Gastroesophageal sphincter (tissue), 3 donors: ENCODE results near the gene BCL2.

Experiments used
- POLR2A ChIP-seq, 2 donors: fragments of 450-650 bp; IDR thresholded peaks; one replicate each; pipeline ENCODE4 v1.6.1; 2017; ENCODE audit warnings: antibody characterized with exemption in 2 of 2, mild to moderate bottlenecking in 2 of 2, moderate library complexity in 1 of 2
- TF ChIP-seq, protein P1 (sequence below), 4 experiments: fragments of 200-600 bp in 2 of 4; fragments of 450-650 bp in 2 of 4; sonication (generic) in 1 of 4; IDR thresholded peaks; one replicate each; pipeline ENCODE4 v1.5.1; 2017 to 2019; ENCODE audit warnings: antibody characterized with exemption in 4 of 4, mild to moderate bottlenecking in 2 of 4, moderate library complexity in 2 of 4

DNA sequence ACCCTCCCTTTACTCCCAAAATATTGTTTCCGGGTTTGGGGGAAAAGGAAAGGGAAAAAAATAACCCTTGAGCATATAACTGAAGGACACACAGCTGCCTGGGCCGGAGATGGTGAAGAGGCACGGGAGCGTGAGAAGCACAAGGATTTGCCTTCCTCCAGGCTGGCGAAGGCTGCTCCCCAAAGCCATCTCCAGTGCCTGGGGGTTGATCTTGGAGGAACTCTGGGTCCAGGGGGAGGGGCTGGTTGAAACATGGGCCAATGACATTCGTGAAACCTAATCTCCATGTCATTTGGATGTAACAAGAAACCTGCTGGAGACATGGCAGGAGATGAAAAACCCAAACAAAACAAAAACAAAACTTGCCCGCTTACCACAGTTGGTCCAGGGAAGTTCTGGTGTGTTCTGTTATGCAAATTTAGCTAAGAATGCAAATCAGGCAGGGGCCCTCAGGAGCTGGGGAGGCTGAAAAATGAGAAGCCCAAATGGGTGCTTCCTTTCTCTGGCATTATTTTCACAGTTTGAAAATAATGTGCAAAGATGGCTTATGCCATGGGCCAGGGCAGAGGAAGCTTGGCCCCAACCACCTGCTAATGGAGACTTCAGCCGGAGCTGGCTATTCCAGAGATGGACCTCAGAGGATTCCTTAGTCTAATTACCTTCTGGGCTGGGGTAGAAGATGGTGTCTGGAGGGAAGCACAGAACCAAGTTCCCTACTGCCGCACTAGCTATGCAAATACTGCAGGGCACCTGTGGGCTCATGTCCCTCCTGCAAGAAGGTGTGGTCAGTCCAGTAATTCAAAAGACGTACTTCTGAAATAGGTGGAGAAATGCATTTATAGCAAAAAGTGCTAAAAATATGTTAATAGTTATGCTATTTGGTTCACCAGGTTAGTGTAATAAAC lies 180.9 kb downstream of the BCL2 start:
- TF ChIP-seq, protein P1, sequence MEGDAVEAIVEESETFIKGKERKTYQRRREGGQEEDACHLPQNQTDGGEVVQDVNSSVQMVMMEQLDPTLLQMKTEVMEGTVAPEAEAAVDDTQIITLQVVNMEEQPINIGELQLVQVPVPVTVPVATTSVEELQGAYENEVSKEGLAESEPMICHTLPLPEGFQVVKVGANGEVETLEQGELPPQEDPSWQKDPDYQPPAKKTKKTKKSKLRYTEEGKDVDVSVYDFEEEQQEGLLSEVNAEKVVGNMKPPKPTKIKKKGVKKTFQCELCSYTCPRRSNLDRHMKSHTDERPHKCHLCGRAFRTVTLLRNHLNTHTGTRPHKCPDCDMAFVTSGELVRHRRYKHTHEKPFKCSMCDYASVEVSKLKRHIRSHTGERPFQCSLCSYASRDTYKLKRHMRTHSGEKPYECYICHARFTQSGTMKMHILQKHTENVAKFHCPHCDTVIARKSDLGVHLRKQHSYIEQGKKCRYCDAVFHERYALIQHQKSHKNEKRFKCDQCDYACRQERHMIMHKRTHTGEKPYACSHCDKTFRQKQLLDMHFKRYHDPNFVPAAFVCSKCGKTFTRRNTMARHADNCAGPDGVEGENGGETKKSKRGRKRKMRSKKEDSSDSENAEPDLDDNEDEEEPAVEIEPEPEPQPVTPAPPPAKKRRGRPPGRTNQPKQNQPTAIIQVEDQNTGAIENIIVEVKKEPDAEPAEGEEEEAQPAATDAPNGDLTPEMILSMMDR (IDR thresholded peaks at IDR 0.05): no peak
- no peak for TF ChIP-seq POLR2A (IDR thresholded peaks at IDR 0.05)
